GM19328 (cell line): Measurements from ENCODE around the gene WDR87.

Experiments used
- ATAC-seq: cut with Tn5 transposase; IDR thresholded peaks from one replicate; pipeline ENCODE4 v1.9.1; 2021; ENCODE audit warnings: mild to moderate bottlenecking, moderate library complexity; ENCODE audit not compliant: unreplicated experiment

The WDR87 gene

GRCh38 chr19:37905946-37906868, at the start of gene WDR87:
WDR87 (minus strand) TSS chr19:37906594; CDS start chr19:37898239, 8,355 bp downstream.
- peak; percentile 26 for ATAC-seq

- no peak for ATAC-seq
These were observed 49.6 kb upstream of the WDR87 start for GRCh38 chr19:37955986-37956385.

GRCh38 chr19:37954421-37954874, 48.1 kb upstream of the WDR87 start:
- ATAC-seq: no peak

- ATAC-seq: no peak
These were observed 47.5 kb upstream of the WDR87 start for GRCh38 chr19:37953918-37954303.

- no peak for ATAC-seq
These were observed 47.0 kb upstream of the WDR87 start for GRCh38 chr19:37953171-37953917.

GRCh38 chr19:37951816-37952210, 45.4 kb upstream of the WDR87 start:
- no peak for ATAC-seq

GRCh38 chr19:37950471-37951175, 44.2 kb upstream of the WDR87 start:
- ATAC-seq: no peak

GRCh38 chr19:37948362-37948761, 42.0 kb upstream of the WDR87 start:
- ATAC-seq: no peak

GRCh38 chr19:37947778-37948177, 41.4 kb upstream of the WDR87 start:
- no peak for ATAC-seq

GRCh38 chr19:37946132-37946531, 39.7 kb upstream of the WDR87 start:
- no peak for ATAC-seq

- no peak for ATAC-seq
These were observed 37.1 kb upstream of the WDR87 start for GRCh38 chr19:37943480-37943879.

GRCh38 chr19:37942516-37942902, 36.1 kb upstream of the WDR87 start:
- no peak for ATAC-seq

GRCh38 chr19:37941782-37942515, 35.6 kb upstream of the WDR87 start:
- ATAC-seq: no peak

- no peak for ATAC-seq
These were observed 32.0 kb upstream of the WDR87 start for GRCh38 chr19:37938353-37938752.

- no peak for ATAC-seq
These were observed 30.5 kb upstream of the WDR87 start for GRCh38 chr19:37936886-37937285.

- ATAC-seq: no peak
These were observed 29.8 kb upstream of the WDR87 start for GRCh38 chr19:37936166-37936565.

- no peak for ATAC-seq
These were observed 28.9 kb upstream of the WDR87 start for GRCh38 chr19:37935341-37935740.

GRCh38 chr19:37933937-37934358, 27.6 kb upstream of the WDR87 start:
- ATAC-seq: no peak

GRCh38 chr19:37932985-37933936, 26.9 kb upstream of the WDR87 start:
- ATAC-seq: no peak
